Measurements from ENCODE around the gene PLCE1.

The PLCE1 gene

GRCh38 chr10:93995182-93995581 lies 1.5 kb downstream of the PLCE1 start:
- no peak for DNase-seq

- no peak for DNase-seq
These were observed 2.0 kb downstream of the PLCE1 start for GRCh38 chr10:93995598-93996271.

GRCh38 chr10:93996551-93996950 lies 2.8 kb downstream of the PLCE1 start:
- DNase-seq, result no peak

GRCh38 chr10:93997546-93997945 lies 3.8 kb downstream of the PLCE1 start:
- no peak for DNase-seq

GRCh38 chr10:93999401-93999851 lies 5.7 kb downstream of the PLCE1 start:
- no peak for DNase-seq

GRCh38 chr10:94000638-94001415 lies 7.1 kb downstream of the PLCE1 start:
- DNase-seq, result no peak

GRCh38 chr10:94001416-94001810 lies 7.7 kb downstream of the PLCE1 start:
- DNase-seq, result no peak

GRCh38 chr10:94002156-94002555 lies 8.4 kb downstream of the PLCE1 start:
- no peak for DNase-seq

GRCh38 chr10:94003488-94003887 lies 9.8 kb downstream of the PLCE1 start:
- DNase-seq, result no peak

GRCh38 chr10:94005050-94005449 lies 11.3 kb downstream of the PLCE1 start:
- no peak for DNase-seq

GRCh38 chr10:94006591-94007550 lies 13.1 kb downstream of the PLCE1 start:
- no peak for DNase-seq

GRCh38 chr10:94008526-94008925 lies 14.8 kb downstream of the PLCE1 start:
- DNase-seq, result no peak

GRCh38 chr10:94010116-94010515 lies 16.4 kb downstream of the PLCE1 start:
- DNase-seq, result no peak

GRCh38 chr10:94010886-94011285 lies 17.2 kb downstream of the PLCE1 start:
- DNase-seq, result no peak

GRCh38 chr10:94011296-94011695 lies 17.6 kb downstream of the PLCE1 start:
- DNase-seq, result no peak

GRCh38 chr10:94012834-94013233 lies 19.1 kb downstream of the PLCE1 start:
- DNase-seq, result no peak

GRCh38 chr10:94013331-94013760 lies 19.6 kb downstream of the PLCE1 start:
- no peak for DNase-seq

GRCh38 chr10:94014304-94014703 lies 20.6 kb downstream of the PLCE1 start:
- no peak for DNase-seq

- DNase-seq, result no peak
These were observed 23.3 kb downstream of the PLCE1 start for GRCh38 chr10:94016727-94017714.

GRCh38 chr10:94018107-94018506 lies 24.4 kb downstream of the PLCE1 start:
- no peak for DNase-seq

GRCh38 chr10:94023906-94024305 lies 30.2 kb downstream of the PLCE1 start:
- DNase-seq, result no peak

GRCh38 chr10:94024407-94024806 lies 30.7 kb downstream of the PLCE1 start:
- DNase-seq, result no peak

Data from CD4-positive, alpha-beta T cell treated with Interleukin-17A for 1 hour (primary cell).